Measurements from ENCODE around the gene ST14.

The ST14 gene

DNA sequence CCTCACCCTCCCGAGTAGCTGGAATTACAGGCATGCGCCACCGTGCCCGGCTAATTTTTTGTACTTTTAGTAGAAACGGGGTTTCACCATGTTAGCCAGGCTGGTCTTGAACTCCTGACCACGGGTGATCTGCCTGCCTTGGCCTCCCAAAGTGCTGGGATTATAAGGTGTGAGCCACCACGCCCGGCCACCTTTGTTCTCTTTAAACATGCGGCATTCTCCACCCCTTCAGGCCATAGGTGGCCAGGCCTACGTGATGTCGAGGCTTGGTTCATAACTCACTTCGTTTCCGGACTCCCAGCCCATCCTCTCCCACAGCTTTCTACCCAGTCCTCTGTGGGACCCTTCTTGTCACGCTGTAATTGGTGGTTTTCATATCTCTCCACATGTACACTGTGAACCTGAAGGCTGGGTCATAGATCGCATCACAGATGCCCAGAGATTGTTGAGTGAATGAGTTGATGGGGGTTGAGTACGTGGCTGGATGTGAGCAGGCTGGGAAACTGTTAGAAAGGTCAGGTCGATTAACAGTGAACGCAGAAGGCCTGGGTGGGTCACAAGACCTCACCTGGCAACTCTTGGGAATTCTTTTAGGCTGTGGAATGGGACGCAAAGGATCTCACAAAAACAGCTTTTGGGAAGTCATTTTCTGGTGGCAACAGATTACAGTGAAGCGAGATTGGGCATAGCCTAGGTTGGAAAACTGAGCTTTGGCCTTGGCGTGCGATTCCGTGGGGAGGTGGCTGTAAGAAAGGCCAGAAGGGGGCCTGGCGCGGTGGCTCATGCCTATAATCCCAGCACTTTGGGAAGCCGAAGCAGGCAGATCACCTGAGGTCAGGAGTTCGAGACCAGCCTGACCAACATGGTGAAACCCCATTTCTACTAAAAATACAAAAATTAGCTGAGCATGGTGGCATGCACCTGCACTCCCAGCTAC is 44.5 kb downstream of the ST14 start:
- no peaks in the 10 kb centered on the region for H3K4me1 ChIP-seq (ENCODE audit: control insufficient read depth in 1 of 2, insufficient read depth in 2 of 2, low read length in 2 of 2)
- H3K27me3 ChIP-seq (ENCODE audit: low read depth, low read length), result no peaks in the 10 kb centered on the region
- no peak overlapping the region for H3K4me3 ChIP-seq (ENCODE audit: low read depth in 1 of 2, low read length in 2 of 2)
- H3K27ac ChIP-seq (ENCODE audit: low read length), result no peak overlapping the region
- no peaks in the 10 kb centered on the region for H3K36me3 ChIP-seq (ENCODE audit: control insufficient read depth in 1 of 2, insufficient read depth in 2 of 2, low read length in 2 of 2)
- H3K9me3 ChIP-seq (ENCODE audit: control insufficient read depth in 1 of 2, low read length in 2 of 2), result peaks cover 0 to 4% of the 10 kb centered on the region in 2 donors

DNA sequence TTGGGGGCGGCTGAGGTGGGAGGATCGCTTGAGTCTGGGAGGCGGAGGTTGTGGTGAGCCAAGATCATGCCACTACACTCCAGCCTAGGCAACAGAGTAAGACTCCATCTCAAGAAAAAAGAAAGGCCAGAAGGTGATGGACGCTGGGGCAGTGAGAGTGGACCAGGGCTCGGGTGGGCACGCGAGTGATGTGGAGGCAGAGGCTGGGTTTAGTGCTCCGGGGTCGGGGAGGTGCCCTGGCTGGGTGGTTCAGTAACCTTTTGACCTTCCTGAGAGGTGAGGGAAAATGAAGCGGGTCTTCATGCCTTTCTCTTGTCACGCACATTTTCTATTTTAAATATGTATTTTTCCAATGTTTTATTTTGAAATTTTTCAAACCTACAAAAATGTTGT is 45.1 kb downstream of the ST14 start:
- no peaks in the 10 kb centered on the region for H3K36me3 ChIP-seq (ENCODE audit: control insufficient read depth in 1 of 2, insufficient read depth in 2 of 2, low read length in 2 of 2)

DNA sequence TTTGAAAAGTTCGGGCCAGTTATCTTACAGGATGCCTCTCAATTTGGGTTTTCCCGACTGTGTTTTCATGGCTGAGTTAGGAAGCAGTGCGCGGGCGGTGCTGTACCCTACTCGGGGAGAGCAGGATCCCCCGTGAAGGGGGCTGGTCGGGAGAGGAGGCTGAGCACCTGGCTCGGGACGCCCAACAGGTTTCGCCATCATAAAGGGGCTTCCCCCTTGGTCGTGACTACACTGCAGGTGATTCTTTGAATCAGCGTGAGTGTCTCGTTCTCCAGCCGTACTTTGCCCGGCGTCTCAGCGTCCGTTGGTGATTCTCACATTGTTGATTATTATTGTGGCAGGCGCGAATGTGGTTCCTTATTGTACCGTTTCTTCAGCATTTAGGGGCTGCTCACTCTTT is 46.6 kb downstream of the ST14 start:
- Histone ChIP-seq H3K4me3 (ENCODE audit: low read depth in 1 of 2, low read length in 2 of 2) (no peak overlapping the region), H3K36me3 (ENCODE audit: control insufficient read depth in 1 of 2, insufficient read depth in 2 of 2, low read length in 2 of 2) (no peaks in the 10 kb centered on the region), H3K27ac (ENCODE audit: low read length) (no peak overlapping the region), H3K9me3 (ENCODE audit: control insufficient read depth in 1 of 2, low read length in 2 of 2) (peaks cover 0 to 4% of the 10 kb centered on the region in 2 donors), H3K4me1 (ENCODE audit: control insufficient read depth in 1 of 2, insufficient read depth in 2 of 2, low read length in 2 of 2) (no peaks in the 10 kb centered on the region), H3K27me3 (ENCODE audit: low read depth, low read length) (no peaks in the 10 kb centered on the region)

More for the DNA sequence above, 45.1 kb downstream of the ST14 start:
- Histone ChIP-seq H3K9me3 (ENCODE audit: control insufficient read depth in 1 of 2, low read length in 2 of 2) (peaks cover 0 to 4% of the 10 kb centered on the region in 2 donors), H3K27me3 (ENCODE audit: low read depth, low read length) (no peaks in the 10 kb centered on the region), H3K27ac (ENCODE audit: low read length) (no peak overlapping the region), H3K4me3 (ENCODE audit: low read depth in 1 of 2, low read length in 2 of 2) (no peak overlapping the region), H3K4me1 (ENCODE audit: control insufficient read depth in 1 of 2, insufficient read depth in 2 of 2, low read length in 2 of 2) (no peaks in the 10 kb centered on the region)

DNA sequence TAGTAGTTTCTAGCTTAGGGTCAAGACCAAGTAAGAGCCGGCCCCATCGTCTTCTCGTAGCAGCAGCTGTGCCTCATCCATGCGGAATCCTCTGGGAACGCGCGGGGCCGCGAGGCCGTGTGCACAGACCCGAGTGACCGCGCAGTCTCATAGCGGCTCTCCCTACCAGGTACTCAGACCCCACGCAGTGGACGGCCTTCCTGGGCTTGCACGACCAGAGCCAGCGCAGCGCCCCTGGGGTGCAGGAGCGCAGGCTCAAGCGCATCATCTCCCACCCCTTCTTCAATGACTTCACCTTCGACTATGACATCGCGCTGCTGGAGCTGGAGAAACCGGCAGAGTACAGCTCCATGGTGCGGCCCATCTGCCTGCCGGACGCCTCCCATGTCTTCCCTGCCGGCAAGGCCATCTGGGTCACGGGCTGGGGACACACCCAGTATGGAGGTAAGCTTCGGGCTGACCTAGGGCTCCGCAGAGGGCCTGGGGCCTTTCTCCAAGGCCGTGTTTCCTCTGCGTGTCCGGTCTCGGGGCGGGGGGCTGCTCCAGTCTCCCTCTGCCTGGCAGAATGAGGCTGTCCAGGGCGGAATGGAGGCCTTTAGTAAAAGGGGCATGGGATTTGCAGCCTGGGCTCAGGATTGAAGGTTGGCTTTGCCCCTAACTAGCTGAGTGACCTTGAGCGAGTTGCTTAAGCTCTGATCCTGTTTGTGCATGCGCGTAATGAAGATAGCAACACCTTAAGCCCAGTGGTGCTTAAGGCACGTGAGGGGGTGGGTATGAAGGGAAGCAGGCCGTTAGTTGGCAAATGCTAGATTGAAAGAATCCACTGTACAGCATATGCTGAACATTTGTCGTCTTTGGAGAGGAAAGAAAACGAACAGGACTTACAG is 48.9 kb downstream of the ST14 start:
- Histone ChIP-seq H3K4me3 (ENCODE audit: low read depth in 1 of 2, low read length in 2 of 2) (no peak overlapping the region), H3K4me1 (ENCODE audit: control insufficient read depth in 1 of 2, insufficient read depth in 2 of 2, low read length in 2 of 2) (peaks cover 6 to 7% of the 10 kb centered on the region in 2 donors), H3K36me3 (ENCODE audit: control insufficient read depth in 1 of 2, insufficient read depth in 2 of 2, low read length in 2 of 2) (no peaks in the 10 kb centered on the region), H3K27me3 (ENCODE audit: low read depth, low read length) (no peaks in the 10 kb centered on the region), H3K27ac (ENCODE audit: low read length) (no peak overlapping the region), H3K9me3 (ENCODE audit: control insufficient read depth in 1 of 2, low read length in 2 of 2) (no peaks in the 10 kb centered on the region)

DNA sequence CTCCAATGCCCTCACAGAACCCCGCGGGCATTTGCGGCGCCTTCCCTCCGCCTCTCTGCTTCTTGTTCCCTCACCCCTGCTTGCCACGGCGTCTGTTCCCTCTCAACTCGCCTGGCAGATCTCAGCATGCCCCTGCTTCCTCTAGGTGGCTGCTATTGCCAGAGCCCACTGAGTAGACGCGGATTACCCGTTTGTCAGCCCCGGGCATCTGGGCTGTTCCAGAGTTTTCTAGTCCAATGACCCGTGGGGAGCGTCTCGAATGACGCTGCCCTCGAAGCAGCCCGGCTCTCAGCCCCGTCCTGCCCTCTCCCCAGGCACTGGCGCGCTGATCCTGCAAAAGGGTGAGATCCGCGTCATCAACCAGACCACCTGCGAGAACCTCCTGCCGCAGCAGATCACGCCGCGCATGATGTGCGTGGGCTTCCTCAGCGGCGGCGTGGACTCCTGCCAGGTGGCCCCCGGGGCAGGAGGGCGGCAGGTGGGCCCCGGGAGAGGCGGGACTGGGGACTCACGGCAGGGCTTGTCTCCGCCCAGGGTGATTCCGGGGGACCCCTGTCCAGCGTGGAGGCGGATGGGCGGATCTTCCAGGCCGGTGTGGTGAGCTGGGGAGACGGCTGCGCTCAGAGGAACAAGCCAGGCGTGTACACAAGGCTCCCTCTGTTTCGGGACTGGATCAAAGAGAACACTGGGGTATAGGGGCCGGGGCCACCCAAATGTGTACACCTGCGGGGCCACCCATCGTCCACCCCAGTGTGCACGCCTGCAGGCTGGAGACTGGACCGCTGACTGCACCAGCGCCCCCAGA is 49.7 kb downstream of the ST14 start:
- peaks cover 6 to 7% of the 10 kb centered on the region in 2 donors for H3K4me1 ChIP-seq (ENCODE audit: control insufficient read depth in 1 of 2, insufficient read depth in 2 of 2, low read length in 2 of 2)
- H3K9me3 ChIP-seq (ENCODE audit: control insufficient read depth in 1 of 2, low read length in 2 of 2), result no peaks in the 10 kb centered on the region
- H3K27me3 ChIP-seq (ENCODE audit: low read depth, low read length), result no peaks in the 10 kb centered on the region
- no peak overlapping the region for H3K4me3 ChIP-seq (ENCODE audit: low read depth in 1 of 2, low read length in 2 of 2)
- no peaks in the 10 kb centered on the region for H3K36me3 ChIP-seq (ENCODE audit: control insufficient read depth in 1 of 2, insufficient read depth in 2 of 2, low read length in 2 of 2)
- no peak overlapping the region for H3K27ac ChIP-seq (ENCODE audit: low read length)

DNA sequence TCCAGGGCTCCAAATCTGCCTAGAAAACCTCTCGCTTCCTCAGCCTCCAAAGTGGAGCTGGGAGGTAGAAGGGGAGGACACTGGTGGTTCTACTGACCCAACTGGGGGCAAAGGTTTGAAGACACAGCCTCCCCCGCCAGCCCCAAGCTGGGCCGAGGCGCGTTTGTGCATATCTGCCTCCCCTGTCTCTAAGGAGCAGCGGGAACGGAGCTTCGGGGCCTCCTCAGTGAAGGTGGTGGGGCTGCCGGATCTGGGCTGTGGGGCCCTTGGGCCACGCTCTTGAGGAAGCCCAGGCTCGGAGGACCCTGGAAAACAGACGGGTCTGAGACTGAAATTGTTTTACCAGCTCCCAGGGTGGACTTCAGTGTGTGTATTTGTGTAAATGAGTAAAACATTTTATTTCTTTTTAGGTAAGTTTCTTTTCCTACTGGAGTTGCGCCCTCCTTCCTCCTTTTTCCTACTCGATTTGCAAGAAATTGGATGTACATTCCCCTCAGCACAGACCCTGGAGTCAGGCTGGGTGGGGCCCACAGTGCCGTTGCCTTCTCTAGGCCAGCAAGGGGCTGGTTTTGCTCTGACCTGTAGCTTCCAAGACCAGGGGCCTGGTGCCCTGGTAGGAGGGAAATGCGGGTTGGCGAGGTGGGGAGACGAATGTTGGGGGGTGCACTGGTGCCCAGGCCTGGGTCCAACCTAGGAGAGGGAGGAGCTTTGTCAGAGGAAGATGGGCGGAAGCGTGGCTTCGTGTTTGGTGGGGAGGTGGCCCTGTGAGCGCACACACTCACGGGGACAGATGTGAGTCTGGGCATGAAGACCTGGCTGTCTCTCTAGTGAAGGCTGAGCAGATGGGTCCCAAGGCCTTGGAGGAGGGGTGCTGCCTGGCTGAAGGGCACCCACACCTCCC is 50.6 kb downstream of the ST14 start:
- no peak overlapping the region for H3K27ac ChIP-seq (ENCODE audit: low read length)
- no peak overlapping the region for H3K4me3 ChIP-seq (ENCODE audit: low read depth in 1 of 2, low read length in 2 of 2)
- no peaks in the 10 kb centered on the region for H3K27me3 ChIP-seq (ENCODE audit: low read depth, low read length)
- no peaks in the 10 kb centered on the region for H3K9me3 ChIP-seq (ENCODE audit: control insufficient read depth in 1 of 2, low read length in 2 of 2)
- H3K4me1 ChIP-seq (ENCODE audit: control insufficient read depth in 1 of 2, insufficient read depth in 2 of 2, low read length in 2 of 2), result peaks cover 6 to 7% of the 10 kb centered on the region in 2 donors
- H3K36me3 ChIP-seq (ENCODE audit: control insufficient read depth in 1 of 2, insufficient read depth in 2 of 2, low read length in 2 of 2), result no peaks in the 10 kb centered on the region

DNA sequence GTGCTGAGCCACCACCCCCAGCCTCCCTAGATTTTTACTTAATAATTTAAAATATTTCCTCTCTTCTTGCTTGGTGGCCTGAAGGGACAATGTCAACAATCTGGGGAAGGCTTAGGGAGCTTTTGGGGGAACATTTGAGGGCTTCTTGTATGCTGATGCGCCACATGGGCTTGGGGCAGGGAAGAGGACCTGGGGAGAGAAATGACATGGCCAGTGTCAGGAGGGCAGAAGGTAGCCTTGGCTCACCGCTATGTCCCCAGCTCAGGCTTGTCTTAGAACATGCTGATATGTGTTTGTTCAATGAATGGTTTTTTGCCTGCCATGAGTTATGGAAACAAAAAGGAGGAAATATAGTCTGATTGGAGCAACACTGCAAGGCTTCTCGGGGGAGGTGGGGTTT is 51.6 kb downstream of the ST14 start:
- no peaks in the 10 kb centered on the region for H3K27me3 ChIP-seq (ENCODE audit: low read depth, low read length)
- no peaks in the 10 kb centered on the region for H3K9me3 ChIP-seq (ENCODE audit: control insufficient read depth in 1 of 2, low read length in 2 of 2)
- H3K27ac ChIP-seq (ENCODE audit: low read length), result no peak overlapping the region
- H3K4me3 ChIP-seq (ENCODE audit: low read depth in 1 of 2, low read length in 2 of 2), result no peak overlapping the region
- H3K4me1 ChIP-seq (ENCODE audit: control insufficient read depth in 1 of 2, insufficient read depth in 2 of 2, low read length in 2 of 2), result peaks cover 6 to 7% of the 10 kb centered on the region in 2 donors
- no peaks in the 10 kb centered on the region for H3K36me3 ChIP-seq (ENCODE audit: control insufficient read depth in 1 of 2, insufficient read depth in 2 of 2, low read length in 2 of 2)

DNA sequence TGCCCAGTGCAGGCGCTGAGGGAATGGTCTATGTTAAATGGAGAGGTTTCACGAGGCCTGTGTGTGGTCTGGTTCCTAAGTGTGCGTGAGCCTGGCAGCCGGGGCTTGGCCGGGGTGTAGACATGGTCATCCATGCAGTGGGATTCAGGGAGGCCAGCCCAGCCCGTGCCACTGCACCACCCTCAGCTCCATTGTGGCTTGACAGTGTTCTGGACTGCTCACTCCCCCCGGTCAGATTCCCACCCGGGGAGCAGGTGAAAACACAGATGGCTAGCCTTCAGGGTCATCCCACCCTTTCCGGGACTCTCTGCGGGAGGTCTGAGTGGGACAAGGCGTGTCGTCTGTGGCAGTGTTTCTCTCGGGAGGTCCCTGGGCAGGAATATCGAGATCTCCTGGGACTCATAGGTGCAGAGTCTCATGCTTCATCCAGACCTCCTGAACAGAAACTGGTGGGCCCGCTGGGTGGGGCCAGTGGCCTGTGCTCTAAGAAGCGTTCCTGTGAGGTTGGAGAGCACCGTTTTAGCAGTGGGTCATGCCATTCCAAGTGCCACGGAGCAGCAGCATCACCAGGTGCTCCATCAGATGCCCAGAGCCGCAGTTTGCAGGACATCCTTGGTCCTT is 52.3 kb downstream of the ST14 start:
- Histone ChIP-seq H3K27me3 (ENCODE audit: low read depth, low read length) (no peaks in the 10 kb centered on the region), H3K9me3 (ENCODE audit: control insufficient read depth in 1 of 2, low read length in 2 of 2) (no peaks in the 10 kb centered on the region), H3K4me3 (ENCODE audit: low read depth in 1 of 2, low read length in 2 of 2) (no peak overlapping the region), H3K36me3 (ENCODE audit: control insufficient read depth in 1 of 2, insufficient read depth in 2 of 2, low read length in 2 of 2) (no peaks in the 10 kb centered on the region), H3K4me1 (ENCODE audit: control insufficient read depth in 1 of 2, insufficient read depth in 2 of 2, low read length in 2 of 2) (peaks cover 6 to 7% of the 10 kb centered on the region in 2 donors), H3K27ac (ENCODE audit: low read length) (no peak overlapping the region)

DNA sequence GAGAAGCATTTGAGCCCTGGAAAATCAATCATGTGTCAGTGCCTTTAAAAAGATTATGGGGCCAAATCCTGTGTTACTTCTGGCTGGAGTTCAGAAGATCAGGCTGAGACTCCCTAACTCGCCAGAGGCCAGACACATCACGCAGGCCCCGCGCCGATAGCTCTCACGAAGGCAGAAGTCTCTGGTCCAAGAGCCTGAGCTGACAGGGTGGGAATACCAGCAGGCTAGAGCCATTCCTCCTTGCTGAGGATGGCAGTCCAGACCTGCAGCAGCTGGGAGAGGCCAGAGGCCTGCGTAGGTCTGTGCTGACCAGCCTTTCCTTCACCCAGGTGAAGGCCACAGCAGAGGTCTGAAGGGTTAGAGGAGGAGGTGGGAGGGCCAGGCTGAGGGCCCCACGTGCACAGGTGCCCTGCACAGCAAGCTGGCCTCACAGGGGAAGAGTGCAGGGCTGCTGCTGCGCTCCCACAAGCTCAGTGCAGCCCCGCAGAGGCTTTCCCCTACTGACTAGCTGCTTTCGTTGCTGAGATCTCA is 52.9 kb downstream of the ST14 start:
- H3K4me1 ChIP-seq (ENCODE audit: control insufficient read depth in 1 of 2, insufficient read depth in 2 of 2, low read length in 2 of 2), result peaks cover 6 to 7% of the 10 kb centered on the region in 2 donors
- H3K36me3 ChIP-seq (ENCODE audit: control insufficient read depth in 1 of 2, insufficient read depth in 2 of 2, low read length in 2 of 2), result no peaks in the 10 kb centered on the region
- H3K27ac ChIP-seq (ENCODE audit: low read length), result no peak overlapping the region
- no peak overlapping the region for H3K4me3 ChIP-seq (ENCODE audit: low read depth in 1 of 2, low read length in 2 of 2)
- no peaks in the 10 kb centered on the region for H3K9me3 ChIP-seq (ENCODE audit: control insufficient read depth in 1 of 2, low read length in 2 of 2)
- H3K27me3 ChIP-seq (ENCODE audit: low read depth, low read length), result no peaks in the 10 kb centered on the region

Measured in muscle layer of duodenum (tissue), 2 donors.